ENCODE measurements around the gene POLR1H.

Gene POLR1H

DNA sequence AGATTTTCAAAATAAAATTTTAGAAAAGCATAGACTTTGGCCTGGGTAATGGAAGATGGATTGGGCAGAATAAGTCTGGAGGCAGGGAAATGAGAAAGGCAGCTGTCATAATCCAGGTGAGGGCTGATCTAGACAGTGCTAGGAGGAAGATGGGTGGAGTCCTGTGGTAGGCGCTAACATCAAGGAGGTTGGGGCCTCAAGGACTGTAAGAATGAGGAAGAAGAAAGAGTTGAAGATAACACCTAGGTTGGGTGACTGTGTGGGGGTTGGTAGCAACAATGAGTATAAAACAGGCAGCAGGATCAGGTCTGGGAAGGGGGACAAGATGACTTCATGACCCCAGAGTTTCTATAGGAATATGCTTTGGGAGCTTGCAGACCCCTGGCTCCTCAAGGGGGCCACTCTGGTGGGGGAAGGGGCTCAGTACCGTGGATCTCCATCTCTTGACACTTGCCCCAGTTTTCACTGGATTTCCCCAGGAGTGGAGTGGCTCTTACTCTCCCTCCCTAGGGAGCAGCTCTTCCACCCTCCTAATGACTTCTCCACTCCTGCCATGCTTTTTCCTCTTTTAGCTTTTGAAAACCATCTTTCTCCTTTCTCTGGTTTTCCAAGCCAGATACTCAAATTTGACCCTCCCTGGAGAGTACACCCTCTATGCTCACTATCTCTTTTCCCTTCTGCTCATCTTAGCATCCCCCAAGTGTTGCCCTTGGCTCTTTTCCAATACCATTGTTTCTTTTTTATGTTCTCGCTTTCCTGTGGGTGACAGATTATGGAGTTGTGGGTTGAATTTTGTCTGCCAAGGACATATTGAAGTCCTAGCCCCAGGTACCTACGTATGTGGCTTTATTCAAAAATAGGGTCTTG lies 37.1 kb downstream of the POLR1H start:
- no peak for DNase-seq

DNA sequence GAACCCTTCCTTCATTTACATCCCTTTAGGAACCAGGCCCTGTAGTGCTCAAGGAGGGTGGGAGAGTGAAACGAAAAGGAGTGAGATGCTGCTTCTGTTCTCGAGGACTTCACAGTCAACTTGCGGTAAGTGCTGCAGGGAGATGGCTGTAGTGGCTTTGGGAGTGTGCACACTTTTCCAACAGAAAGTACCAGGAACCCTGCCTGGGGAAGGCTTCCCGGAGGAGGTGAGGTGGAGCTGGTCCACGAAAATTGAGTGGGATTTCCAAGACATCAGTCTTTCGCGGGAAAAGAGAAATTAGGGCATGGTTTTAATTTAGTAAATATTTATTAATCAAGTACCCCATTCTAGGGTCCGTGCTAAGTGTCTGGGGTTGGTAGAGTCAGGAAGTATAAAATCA lies 39.1 kb downstream of the POLR1H start:
- DNase-seq, result no peak

DNA sequence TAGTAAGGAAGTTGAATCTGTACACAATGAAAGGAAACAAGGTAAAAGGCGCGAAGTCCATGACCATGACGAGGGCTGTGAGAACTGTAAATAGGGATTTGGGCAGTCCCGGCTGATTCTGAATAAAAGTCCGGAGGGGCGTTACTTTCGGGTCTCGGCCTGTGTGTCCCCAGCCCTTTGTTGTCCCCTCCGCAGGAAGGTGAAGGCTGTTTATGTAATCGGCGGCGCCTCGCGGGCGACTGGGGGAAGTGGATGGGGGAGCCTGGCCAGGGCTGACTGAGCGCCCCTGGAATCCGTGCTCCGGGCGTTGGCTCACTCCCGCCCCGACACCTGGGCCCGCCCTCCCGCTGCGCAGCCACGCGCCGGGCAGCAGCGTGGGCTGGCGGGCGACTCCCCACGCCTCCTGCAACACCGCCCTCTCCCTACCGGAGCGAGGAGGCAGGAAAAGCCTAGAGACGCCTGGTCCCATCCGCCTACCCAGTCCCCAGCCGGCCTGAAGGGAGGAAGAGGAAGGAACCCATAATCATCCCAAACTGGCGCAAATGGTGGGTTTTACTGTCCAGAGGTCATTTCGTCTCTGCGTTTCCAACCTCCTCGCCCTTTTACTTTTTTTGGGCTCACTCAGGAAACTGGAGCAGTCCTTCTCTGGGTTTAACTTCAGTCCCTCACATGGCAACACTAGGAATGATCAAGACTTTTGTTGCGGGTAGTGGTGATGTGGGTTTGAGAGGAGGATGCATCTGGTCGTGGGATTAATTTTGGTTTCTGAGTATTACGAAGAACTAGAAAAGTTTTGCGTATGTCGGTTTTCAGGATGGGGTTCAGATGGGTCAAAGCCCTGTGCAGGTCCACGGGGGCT lies 39.7 kb downstream of the POLR1H start:
- DNase-seq, result no peak

DNA sequence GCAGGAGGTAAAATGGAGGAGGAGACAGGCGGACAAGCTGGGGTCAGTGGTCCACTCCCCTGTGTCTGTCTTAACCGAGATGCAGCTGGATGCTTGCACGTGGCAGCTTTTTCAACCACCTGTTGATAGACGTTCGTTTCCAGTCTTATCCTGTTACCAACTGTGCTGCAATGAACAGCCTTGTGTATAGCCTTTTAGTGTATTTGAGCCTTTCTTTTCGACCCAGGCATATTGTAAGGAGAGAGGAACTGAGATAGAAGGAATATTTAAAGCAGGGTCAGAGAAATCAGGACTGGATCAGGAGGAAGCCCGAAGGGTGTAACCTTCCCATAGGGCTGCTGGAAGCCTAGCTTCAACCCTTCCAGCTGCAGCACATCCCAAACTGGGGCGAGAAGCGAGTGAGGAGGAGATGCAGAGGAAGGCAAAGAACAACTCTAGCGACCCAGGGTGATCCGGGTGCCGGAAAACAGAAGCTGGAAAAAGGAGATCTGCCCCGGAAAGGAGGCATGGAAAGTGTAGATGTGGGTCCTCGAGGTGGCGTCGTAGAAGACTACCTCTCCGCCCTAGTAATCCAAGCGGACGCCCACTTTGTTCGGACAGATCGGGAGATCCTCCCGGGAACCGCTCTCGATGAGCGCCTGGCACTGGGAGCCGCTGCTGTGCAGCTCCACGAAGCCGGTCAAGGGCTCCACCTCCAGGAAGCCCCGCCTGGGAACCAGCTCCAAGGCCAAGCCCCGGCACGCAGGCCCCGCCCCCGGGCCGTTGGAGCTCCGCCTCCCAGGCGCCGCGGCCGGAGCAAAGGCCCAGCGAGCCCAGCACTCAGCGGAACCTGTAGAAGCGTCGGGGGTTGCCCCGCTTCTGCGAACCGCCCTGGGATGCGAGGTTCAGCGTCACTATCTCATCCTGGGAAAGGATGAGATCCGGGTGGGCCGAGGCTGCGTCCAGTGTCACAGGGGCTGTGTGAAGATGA lies 40.7 kb downstream of the POLR1H start:
- peak; percentile 82 for DNase-seq

DNA sequence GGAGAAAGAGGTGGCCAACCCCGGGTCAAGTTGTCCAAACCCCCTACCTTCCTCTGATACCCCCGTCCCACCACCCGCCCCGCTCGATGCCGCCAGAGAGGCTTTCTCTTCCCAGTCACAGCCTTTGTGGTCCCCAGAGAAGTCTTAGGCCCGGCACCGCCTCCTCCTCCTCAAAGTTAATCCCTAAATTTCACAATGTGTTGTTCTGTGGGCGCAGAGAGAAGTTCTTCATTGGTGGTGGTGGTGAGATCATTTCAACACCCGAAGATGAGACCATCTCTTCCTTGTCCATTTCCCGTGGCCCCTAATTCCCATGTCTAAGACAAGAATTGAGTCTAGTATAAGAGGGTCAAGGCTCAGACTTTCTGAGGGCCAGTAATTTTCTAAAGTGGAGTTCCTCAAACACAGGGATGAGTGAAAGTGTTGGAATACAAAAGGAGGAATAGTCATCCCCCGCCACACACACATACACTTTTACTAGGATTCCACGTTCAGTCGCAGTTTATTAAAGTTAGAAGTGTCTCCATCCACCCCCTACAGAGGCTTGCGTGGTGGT lies 41.4 kb downstream of the POLR1H start:
- DNase-seq, result peak; percentile 31

DNA sequence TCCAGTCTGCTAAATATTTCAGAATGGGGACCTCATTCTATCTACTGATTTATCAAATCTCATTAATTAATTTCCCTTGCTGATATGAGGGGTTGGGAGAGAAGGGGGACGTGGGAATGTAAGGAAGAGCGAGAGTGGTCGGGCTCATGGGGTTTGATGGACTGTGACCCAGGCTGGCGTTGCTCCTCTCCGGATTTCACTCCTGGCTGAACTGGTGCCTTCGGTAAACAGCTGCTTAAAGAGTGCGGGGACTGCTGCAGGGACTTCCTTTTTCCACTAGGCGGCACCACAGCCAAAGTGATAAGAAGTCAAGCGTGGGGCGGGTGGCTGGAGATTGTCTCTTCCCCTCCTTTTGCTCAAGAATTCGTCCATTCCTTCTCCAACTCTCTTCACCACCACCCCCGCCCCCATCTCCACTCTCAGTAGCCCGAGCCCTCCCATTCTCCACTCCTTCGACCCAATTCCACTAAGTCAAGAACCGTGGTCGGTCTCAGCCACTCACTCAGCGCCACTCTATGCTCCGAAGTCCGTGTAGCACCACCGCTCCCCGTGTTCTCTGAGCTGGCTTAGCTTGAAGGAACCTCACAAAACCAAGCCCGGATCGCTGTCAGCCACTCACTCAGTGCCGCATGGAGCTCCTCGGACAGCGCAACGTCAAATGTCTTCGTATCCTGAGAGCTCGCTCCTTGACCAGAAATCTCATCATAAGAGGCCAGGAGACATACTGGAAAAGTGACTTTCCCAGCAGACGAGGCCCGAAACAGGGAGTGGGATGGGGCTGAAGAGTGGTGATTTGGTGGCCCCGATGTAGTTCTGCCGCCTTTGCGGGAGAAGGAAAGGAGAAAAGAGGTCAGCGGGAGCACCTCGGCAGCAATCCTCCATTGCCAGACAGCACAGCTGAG lies 42.2 kb downstream of the POLR1H start:
- DNase-seq, result peak; percentile 86

DNA sequence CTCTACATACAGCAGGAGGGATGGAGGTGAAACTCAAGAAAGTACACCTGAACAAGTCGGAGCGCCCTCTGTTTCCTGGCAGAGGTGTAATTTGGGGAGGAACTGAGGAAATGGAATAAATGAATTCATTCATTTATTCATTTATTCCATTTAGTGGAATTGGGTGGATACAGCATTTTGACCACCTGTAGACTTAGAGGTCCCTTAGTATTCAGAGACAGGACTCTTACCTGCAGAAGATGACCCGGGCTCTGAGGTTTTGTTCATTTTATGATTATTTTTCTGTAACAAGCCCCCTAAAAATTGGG lies 42.8 kb downstream of the POLR1H start:
- no peak for DNase-seq

DNA sequence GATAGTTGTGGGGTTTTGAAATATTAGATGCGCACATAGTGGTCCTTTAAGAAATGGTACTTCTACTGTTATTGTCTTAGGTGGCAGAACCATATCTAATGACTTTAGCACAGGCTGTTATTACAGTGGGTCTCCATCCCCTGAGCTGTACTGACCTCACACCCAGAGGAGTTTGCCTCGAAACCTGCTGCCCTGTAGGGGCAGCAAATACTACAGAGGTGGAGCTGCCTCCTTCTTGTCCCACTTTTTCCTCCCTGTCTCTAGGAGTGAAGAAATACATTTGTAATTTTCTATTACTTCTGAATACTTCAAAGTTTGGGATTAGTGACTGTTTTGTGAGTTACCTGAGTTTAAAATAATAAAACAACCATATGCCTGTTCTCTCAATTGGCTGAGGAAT lies 43.6 kb downstream of the POLR1H start:
- DNase-seq, result no peak

DNA sequence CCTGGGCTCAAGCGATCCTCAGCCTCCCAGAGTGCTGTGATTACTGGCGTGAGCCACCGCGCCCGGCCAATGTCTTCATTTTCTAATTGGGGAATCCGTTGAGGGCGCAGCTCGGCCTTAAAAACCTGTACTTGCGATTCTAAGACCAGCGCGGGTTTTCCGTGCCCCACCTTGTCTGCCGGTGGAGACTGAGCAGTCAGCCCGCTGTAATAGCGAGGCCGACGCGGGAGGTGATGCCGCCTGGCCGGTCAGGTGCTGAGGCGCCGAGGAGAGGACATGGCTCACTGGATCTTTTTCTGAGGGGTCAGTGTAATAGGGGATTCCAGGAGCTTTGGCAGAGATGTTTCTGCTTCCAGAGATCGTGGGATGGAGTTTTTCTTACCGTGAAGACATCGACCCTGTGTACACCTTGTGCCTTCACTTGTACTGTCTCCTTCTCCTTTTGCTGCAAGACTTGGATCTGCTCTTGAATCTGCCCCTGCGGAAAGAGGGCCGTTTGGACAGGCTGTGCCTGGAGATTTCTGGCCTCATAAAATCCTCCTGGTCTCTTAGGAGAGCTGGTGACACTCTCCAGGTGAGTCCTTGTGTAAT lies 50.3 kb downstream of the POLR1H start:
- no peak for DNase-seq

DNA sequence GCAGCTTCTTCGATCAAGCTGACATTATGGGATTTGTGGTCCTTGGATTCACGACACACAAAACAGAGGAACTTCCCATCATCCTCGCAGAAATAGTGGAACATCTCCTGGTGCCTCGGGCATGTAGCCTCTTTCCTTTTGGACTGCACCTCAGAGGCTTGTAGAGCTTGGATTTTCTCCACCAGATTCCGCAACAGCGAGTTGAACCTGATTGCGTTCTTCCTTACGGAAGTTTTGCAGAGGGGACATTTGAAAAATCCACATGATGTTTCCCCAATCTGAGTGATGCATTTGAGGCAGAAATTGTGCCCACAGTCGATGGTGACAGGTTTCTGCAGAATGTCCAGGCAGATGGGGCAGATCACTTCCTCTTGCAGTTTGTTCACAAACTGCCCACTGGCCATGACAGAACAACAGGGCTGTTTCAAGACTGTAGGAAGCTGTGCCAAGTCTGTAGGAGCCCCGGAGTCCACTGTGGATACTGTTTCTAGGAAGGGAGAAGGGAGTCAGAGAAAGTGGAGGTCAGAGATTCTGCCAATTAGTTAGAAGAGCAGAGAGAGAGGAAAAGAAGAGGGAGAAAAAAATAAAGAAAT lies 51.4 kb downstream of the POLR1H start:
- no peak for DNase-seq

DNA sequence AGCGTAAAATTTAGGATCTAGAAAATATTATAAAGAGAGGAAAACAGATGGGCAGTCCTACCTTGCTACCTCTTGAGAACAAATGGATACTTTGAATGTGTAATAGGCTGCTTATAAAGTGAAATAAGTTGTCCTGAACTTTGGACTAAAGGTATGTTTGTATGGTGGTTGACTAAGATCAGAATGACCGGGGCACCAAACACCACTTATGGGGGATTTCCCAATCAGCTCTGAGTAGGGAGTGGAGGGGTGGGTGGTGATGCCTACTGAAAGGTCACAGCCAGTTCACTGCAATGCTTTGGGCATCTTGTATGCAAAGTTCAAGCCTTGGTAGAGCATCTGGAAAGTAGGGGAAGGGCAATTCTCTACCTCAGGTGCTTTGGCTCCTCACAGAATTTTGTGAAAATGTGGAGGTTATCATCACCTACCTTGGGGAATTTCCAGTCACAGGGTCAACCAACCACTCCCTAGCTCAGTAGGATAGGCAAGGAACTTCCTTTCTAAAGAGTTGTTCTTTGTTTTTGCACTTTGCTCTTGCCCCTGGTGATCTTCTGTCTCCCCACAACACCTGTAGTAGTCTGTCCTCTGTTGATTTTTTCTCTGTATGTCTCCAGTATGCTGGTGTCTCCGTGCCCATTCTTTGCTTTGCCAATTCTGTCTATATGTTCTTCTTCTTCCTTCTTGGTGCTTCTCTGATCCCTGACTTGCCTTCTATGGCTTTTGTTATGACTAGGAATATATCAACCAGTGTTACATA lies 52.1 kb downstream of the POLR1H start, which contains the start of gene TRIM31:
TSS of gene TRIM31 (minus strand) at position 88 of the 757 bp plus-strand sequence. CDS start 285 bp downstream, outside the sequence.
- no peak for DNase-seq

DNA sequence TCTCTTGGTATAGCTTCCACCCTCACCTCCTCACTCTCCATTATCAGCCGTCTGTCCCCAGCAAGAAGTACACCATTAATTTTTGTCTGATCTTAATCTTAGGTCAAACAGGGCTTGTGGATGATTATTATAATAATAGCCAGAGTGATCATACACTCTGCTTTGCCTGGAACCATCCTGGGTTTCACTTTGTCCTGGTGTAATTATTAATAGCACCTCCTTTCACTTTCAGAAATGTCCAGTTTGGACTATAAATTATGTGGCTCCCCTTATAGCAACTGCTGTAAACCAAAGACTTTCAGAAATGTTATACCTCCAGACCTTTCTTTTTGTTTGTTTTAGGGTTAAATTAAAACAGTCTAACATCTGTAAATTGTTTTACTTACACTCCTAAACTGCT lies 52.8 kb downstream of the POLR1H start:
- DNase-seq, result no peak

Data from fibroblast of upper back skin (primary cell).